Fibroblast of the conjunctiva (primary cell): Measurements from ENCODE around the gene TCFL5.
"Not testable (repeated sequence)": the region's sequence is repeated elsewhere in the genome, so short reads cannot be mapped to it uniquely, and the experiment has no call there.

Experiments used
- DNase-seq: peaks from one replicate; pipeline ENCODE4 v3.0.0-alpha.2; 2010; ENCODE audit warnings: low read depth

The TCFL5 gene

DNA sequence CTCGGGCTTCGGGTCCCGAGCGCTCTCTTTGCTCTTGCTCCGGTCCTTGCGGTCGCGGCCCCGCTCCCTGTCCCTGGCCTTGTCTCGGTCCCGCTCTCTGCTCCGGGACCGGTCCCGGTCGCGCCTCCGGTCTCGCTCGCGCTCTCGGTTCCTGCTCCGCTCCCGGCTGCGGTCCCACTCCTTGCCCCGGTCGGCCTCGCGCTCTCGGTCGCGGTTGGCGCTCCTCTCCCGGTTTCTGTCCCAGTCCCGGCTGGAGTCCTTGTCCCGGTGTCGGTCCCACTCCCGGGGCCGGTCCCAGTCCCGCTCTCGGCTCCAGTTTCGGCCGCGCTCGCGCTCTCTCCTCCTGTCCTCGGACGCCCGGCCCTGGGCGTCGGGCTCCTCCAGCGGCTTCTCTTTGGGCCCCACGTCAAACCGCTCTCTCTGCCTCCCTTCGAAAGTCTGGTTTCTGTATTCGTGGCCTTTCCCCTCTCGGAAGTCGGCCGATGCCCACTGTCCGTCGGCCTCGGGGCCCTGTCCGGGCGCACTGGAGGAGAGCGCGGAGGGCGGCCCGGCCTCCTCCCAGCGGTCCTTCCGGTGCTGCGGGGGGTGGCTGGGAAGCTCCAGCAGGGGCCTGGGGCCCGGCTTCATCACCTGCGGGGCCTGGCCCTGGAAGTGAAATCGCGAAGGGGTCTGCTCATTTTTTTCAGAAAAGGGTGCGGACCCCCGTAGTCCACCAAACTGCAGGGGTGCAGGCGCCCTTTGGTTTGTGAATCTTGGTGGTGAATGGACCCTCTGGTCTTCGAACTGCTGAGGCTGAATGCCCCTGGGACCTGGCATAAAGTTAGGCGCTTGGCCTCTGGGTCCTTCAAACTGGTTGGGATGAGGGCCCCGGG, 17.9 kb upstream of the TCFL5 start:
- no peak for DNase-seq

DNA sequence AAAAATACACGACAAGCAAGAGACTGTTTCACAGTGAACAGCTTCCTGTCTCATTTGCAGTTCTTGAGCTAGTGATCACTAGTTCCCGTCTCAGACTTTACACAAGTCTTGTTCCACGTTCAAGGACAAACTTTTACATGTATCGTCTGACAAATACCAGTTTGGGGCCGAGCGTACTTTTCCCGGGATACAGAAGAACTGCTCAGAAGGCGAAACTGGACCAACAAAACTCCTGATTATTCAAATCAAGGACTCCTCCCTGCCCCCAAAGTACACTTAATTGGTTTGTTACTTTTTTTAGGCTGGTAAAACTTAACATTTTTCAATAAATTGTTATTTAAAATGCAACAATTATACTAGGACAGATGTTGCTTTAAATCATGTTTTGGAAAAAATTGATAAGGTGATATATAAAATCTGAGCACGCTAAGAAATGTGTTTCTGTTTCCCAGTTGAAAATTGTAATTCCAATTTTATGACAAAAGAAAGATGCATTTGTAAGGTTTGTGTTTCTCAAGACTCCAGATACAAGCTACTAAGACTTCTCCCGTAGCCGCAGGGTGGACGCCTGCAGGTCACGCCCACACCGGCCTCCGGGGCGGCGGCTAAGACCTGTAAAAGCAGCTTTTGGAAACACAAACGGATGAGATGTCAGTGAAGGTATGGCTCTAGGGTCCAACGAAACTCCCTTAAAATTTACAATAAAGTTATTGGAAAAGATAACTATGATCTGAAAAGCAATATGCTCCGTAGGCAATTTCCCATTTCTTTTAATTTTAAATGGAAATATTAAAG, 16.8 kb upstream of the TCFL5 start:
- DNase-seq: no peak

DNA sequence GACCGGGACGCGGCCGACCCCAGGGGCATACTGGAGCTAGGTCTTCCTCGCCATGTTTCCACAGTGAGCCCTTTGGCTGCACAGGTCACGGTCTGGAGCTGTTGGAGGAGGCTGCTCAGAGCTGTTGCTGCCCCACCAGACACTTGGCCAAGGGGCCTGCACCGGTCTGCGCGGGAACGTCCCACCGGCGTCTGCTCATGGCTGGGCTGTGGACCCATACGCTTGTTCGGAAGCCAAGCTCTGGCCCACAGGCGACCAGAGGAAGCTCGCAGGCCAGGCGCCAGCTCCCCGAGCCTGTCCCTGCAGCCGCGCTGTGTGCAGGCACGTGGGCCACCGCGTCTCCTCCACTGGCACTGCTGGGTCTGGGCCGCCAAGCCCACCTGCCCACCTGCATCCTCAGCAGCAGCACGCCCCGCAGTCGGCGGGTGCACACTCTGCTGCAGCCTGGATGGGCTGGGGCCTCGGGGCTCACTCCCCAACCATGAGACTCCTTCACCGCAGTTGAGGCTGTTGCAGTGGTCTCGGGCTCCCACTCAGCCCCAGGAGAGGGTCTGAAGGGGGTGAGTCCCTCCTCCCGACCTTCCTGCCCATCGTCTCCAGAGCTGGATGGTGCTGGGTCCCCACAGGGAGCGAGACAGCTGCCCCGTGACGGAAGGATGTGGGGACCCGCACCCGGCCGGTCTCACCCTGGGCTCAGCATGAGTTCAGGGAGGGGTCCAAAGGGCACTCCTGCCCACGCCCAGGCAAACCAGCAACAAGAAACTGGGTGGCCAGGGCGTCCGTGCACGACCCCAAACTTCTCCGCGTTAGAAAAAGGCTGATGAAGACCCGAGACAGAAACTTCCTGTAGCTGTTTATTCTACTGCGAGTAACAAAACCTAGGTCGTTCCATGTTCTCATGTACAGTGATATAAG, 15.5 kb upstream of the TCFL5 start:
- no peak for DNase-seq

DNA sequence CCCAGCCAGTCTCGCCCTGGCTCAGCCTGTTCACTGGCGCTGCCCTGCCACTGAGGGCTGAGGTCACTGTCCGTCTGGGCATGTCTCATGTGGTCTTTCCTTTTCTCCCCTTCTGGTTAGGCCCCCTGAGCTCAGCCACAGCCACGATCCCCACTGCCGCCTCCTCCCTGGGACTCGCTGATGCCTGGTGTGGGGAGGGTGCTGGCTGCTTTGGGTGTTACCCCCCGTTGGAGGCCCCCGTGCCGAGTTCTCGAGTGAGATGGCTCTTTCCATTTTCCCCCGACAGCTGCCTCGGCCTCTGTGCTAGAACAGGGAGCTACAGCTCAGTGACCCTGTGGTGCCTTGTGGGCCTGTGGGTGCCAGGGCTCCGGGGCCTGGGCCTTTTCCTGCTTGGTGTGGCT, 14.9 kb upstream of the TCFL5 start:
- DNase-seq: no peak

DNA sequence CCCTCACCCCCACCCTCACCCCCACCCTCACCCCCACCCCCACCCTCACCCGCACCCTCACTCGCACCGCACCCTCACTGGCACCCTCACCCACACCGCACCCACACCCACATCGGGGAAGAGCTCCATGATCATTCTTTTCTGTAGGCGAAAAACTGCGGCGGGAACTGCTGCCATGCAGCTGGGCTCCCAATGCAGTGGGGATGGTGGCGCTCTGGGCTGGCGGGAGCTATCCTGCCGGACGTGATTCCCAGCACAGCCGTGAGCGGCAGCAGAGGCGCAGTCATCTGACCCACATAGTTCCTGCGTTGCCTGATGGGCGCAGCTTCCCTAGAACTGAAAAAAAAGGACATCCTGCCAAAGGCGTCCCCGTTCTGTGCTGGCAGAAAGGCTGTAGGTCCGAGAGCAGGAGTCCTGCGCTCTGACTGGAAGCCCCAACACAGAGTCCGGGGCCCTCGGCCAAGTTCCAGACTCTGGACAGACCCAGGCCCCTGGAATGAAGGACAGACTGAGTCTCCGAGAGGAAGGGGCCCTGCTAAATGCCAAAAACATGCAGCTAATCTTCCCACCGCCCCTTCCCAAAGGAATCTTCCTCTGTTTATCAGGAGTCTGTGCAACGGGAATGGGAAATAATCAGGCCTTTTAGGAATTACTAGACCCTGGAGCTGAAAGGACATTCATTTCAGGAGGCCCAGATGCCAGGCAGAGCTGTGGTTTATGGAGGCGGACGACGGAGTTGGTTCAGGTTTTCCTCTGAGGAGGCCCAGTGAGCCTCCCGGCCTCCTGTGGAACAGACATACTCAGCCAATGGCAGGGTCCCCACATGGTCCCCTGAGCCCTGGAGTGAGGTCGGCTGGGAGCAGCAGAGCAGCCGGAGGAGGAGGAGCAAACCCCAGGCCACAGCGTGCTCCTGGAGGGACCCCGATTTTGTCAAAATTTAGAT, 14.1 kb upstream of the TCFL5 start:
- DNase-seq: peak; percentile 53

DNA sequence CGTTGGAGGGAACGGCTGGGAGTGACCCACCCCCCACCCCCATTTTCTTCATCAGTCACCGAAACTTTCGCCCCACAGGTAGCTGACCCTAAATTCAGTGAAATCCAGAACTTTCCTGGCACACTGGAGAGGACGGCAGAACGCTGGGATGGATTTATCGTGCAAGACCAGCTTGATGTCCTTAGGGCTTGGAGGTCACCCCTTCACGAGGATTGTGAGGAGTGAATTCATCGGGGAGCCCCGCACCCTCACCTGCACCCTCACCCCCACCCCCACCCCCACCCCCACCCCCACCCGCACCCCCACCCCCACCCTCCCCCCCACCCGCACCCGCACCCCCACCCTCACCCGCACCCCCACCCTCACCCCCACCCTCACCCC, 13.3 kb upstream of the TCFL5 start:
- no peak for DNase-seq

DNA sequence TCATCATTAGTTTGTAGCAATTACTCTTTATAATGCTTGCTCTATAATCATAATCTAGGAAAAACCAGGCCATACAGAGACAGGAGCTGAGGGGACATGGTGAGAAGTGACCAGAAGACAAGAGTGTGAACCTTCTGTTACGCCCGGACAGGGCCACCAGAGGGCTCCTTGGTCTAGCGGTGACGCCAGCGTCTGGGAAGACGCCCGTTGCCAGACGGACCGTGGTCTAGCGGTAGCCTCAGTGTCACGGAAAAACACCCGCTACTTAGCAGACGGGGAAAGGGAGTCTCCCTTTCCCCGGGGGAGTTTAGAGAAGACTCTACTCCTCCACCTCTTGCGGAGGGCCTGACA, 12.0 kb upstream of the TCFL5 start:
- not testable (repeated sequence) for DNase-seq

DNA sequence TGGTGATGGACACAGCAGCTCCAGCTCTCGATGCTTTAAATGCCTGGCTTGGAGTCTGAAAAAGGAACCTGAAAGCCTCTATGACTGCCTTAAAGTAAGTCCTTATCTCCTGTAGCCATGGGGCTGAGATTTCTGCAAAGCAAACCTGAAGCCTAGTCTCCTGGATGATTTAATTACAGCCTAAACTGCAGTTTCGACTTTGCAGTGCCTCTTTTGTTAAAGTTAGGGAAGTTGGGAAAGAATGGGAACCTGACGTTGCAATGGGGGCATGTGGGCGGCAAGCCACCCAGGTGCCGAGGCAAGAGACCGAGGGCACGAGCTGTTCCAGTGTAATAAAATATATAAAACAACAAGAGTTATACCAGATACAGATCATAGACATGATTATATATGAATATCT, 11.7 kb upstream of the TCFL5 start:
- no peak for DNase-seq

DNA sequence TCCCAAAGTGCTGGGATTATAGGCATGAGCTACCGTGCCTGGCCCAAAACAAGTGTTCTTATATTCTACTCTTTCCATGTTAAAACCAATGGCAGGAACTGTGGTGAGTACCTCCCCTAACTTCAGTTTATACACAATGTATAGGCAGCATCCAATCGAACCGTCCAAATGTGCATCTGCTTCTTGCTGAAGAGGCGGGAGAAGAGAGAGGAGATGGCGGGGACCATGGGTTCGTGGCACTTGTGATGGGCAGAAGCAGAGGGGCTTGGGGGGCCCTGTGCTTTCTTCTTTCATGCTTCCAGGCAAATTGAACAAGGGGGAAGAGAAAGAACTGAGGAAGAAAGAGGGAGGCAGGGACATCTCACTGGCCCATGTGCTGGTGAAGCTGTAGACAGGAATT, 11.2 kb upstream of the TCFL5 start:
- DNase-seq: no peak

DNA sequence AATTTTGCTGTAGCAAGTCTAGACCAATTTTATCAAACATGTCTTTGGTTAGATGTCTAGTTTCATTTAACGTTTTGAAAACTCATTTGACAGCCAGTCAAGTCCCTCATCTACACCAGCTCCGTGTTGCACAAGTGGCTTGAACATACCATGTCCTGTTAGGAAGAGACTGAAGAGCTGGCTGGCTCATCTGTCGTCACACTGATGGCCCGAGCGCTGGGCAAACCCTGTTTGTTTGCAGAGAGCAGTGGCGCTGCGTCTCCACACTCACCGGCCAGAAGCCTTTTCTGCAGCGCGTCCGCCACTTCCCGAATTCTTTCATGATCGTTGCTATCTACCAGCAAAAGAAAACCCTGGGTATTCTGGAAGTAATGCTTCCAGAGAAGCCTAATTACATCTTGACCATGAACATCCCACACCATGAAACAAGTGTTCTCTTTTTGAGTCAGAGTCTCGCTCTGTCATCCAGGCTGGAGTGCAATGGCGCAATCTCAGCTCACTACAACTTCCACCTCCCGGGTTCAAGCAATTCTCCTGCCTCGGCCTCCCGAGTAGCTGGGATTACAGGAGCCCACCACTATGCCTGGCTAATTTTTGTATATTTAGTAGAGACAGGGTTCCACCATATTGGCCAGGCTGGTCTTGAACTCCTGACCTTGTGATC, 10.7 kb upstream of the TCFL5 start:
- DNase-seq: no peak

DNA sequence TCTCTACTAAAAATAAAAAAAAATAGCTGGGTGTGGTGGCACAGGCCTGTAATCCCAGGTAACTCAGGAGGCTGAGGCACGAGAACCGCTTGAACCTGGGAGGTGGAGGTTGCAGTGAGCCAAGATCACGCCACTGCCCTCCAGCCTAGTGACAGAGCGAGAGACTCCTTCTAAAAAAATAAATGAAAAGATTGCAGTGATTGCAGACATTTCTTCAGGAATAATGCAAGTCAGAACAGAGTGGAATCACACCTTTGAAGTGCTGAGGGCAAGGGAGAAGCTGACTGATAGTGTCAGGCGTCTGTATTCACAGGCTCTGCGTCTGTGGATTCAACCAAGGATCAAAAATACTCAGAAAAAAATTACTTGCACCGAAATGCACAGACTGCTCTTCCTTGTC, 2.6 kb upstream of the TCFL5 start:
- no peak for DNase-seq

DNA sequence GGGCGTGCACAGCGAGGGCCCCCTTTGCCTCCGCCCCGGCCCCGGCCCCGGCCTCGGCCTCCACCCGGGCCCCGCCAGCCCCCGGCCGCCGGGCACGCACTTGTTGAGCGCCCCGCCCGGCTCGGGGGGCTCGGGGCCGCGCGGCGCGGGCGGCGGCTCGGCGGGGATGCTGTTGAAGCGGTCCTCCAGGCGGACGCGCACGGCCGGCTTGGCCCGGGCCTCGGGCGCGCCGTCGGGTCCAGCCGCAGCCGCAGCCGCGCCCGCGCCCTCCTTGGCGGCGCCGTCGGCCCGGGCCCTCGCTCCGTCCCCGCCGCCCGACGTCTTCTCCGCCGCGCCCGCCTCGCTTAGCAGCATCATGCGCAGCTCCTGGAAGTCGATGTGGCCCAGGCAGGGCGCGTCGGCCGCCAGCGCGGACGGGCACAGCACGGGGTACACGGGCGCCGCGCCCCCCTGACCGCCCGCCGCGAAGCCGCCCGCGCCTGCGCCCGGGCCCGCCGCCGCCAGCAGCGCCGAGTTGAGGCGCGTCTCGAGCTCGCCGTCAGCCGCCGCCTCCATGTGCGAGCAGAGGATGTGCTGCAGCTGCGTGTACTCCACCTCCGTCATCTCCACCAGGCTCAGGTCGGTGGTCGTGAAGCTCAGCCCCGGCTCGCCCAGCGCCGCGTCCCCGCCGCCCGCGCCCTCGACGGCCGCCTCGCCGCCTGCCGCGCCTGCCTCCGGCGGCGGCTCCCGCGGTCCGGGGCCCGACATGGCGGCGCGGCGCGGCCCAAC, 514 bp downstream of the TCFL5 start:
- DNase-seq: no peak

DNA sequence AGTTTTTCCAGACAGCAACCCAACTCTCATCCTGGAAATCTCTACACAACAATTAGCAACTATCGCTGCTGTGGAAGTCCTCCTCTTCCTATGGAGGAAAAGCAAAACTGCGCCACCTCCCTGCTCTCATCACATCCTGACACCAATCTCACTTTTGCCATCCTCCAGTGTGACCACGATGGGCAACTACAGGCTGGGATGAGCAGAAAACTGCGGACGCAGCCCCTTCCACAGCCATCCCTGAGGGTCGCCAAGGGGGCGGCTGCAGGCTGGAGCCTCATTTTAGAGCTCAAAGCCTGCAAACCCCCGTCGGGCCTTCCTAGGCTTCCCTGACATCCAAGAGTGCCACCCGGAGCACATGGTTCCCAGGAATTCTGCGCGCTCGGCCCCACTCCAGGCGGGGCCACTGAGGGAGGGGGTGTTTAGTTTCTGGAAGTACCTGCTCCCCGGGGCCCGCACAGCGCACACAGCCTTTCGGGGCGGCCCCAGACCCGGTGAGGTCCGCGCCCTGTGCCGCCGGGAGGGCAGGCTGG, 1.2 kb downstream of the TCFL5 start:
- no peak for DNase-seq

DNA sequence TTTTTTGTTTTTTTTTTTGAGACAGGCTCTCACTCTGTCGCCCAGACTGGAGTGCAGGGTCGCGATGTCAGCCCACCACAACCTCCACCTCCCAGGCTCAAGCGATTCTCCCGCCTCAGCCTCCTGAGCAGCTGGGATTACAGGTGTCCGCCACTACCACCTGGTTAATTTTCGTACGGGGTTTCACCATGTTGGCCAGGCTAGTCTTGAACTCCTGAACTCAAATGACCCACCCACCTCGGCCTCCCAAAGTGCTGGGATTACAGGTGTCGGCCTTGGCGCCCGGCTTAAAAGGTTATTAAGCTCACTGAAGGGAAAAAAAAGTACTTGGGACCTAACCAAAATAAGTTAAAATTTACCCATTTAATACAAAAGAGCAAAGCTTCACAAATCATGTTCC, 1.9 kb downstream of the TCFL5 start:
- no peak for DNase-seq

DNA sequence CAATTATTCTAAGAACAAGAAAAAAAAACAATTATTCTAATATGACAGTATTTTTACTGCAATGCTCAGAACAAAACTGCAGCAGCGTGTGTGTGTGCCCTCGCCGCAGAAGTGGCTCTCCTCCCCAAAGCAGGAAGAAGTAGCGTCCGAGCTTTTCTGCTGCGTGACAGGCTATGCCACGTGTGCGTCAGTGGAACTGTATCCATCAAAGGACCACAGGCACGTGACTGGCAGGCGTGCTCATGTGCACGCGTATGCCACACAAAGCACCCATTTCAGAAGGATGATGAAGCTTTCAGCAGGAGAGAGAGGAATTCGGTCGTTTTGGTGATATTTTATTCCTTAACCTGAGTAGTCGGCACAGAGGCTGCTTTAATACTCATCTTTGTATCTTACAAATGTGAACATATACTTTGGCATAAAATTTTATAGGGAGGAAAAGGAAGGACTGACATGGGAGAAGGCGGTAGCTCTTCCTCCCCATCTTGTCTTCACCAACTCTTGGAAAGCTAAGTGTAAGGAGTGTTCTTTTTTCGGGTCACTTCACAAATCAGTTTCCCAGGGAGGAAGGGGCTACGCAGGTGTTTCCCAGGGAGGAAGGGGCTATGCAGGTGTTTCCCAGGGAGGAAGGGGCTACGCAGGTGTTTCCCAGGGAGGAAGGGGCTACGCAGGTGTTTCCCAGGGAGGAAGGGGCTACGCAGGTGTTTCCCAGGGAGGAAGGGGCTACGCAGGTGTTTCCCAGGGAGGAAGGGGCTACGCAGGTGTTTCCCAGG, 3.4 kb downstream of the TCFL5 start:
- DNase-seq: no peak

DNA sequence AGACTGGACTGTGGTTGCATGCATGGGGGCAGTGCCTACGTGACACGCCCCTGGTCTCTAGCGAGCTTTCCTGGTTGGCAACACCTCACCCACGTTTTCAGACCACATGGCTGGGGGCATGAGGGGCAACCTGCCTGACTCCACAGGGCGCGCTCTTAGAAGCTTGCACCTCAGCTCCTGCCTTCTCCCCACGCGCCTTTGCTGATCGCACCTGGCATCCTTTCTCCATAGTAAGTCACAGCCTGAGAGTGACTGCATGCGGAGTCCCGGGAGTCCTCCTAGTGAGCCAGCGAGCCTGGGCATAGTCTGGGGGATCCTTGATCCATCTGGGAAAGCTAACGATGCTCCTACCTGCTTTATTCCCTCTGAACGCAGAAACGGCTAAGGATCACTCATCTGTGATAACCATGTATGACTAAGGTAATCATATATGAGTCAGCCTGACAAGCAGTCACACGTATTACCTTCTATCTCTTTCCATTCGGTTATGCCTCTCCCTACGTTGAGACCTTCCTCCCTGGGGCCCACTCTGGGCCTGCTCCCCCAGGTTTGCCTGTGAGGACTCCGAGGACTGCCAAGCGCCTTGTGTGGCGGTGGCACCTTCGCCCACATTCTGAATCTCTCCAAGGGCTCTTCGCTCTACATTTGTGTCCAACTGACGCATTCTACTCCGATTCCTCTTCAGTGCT, 4.5 kb downstream of the TCFL5 start:
- no peak for DNase-seq

DNA sequence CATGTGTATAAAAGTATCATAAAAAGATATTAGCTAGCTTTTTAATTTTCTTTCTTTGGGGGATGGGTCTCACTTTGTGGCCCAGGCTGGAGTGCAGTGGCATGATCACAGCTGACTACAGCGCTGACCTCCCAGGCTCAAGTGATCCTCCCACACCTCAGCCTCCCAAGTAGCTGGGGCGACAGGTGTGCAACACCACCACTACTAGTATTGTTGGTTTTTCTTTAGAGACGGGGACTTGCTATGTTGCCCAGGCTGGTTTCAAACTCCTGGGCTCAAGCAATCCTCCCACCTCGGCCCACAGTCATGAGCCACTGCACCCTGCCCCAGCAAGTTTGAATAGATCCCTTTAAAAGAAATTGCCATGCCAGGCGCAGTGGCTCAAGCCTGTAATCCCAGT, 6.5 kb downstream of the TCFL5 start:
- DNase-seq: no peak

DNA sequence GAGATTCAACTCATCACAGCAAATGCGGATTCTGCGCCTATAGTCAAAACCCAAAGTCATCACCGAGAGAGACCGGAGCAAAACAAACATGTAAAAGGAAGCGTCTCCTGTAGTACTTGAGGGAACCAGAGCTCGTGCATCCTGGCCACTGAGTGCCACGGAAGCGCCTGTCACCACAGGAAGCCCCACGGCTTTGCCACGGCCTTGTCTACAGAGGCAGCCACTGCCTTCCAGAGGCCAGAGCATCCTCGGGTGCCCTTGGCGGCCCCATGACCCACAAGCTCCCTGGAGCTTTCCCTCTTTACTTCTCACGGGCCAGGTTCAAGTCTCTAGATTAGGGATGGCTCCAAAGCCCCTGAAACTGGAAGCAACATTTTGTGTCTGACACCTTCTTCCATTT, 7.5 kb downstream of the TCFL5 start:
- no peak for DNase-seq
